Upper lobe of left lung (tissue), 4 donors: Measurements from ENCODE around the gene CDX1.

Experiments
- POLR2AphosphoS5 ChIP-seq, 2 donors: sonication (generic); formaldehyde crosslinking; IDR thresholded peaks; one replicate each; pipeline ENCODE4 v1.5.1; 2017; ENCODE audit warnings: antibody characterized with exemption in 2 of 2
- TF ChIP-seq, protein P1 (sequence below), 6 experiments: fragments of 450-650 bp in 4 of 6; fragments of 200-600 bp in 2 of 6; sonication (generic) in 2 of 6; IDR thresholded peaks; one replicate each; pipeline ENCODE4 v1.5.1; 2016 to 2019; ENCODE audit warnings: antibody characterized with exemption in 6 of 6

DNA sequence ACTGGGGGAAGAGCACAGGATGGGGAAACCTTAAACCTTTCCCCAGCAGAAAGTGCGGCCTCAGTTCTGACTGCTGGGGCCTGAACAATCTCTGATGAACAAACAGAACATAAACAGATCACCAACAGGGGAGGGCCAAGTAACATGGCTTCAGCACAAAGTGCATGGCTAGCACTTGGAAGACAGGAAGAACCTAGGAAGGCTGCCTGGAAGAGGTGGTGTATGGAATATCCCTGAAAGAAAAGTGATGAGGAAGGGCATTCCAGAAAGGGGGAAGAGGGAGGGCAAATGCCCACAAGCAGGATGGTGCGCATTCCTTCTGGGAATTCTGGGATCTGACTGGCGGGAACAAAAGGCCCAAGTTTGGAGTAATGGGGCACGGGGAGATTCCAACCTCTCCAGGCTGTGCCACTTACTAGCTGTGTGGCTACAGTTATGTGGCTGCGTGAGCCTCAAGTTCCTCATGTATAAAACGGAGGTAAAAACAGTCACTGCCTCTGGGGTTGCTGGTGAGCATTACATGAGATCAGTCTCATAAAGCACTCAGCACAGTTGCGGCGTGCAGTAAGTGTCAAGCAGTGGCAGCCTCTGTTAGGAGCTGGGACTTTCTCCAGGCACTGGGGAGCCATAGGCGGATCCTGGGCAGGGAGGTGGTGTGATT lies 12.5 kb upstream of the CDX1 start:
- TF ChIP-seq, protein P1, sequence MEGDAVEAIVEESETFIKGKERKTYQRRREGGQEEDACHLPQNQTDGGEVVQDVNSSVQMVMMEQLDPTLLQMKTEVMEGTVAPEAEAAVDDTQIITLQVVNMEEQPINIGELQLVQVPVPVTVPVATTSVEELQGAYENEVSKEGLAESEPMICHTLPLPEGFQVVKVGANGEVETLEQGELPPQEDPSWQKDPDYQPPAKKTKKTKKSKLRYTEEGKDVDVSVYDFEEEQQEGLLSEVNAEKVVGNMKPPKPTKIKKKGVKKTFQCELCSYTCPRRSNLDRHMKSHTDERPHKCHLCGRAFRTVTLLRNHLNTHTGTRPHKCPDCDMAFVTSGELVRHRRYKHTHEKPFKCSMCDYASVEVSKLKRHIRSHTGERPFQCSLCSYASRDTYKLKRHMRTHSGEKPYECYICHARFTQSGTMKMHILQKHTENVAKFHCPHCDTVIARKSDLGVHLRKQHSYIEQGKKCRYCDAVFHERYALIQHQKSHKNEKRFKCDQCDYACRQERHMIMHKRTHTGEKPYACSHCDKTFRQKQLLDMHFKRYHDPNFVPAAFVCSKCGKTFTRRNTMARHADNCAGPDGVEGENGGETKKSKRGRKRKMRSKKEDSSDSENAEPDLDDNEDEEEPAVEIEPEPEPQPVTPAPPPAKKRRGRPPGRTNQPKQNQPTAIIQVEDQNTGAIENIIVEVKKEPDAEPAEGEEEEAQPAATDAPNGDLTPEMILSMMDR (IDR thresholded peaks at IDR 0.05): no peak
- no peak for TF ChIP-seq POLR2AphosphoS5 (IDR thresholded peaks at IDR 0.05)
